OCI-LY7 (cell line): Measurements from ENCODE around the gene JAKMIP3. TPM values are rescaled to one million over a fixed set of nuclear protein-coding genes. Genes with fewer than 3 reads are reported as not detected.
"Not testable (repeated sequence)": the region's sequence is repeated elsewhere in the genome, so short reads cannot be mapped to it uniquely, and the experiment has no call there.

Source experiments
- BruUV-seq: library from RNA; stranded (reverse); fragments of 400-500 nt; replicated peaks from 2 replicates; lab custom pipeline; 2021; lab: Mats Ljungman, UMichigan
- CTCF ChIA-PET: fragments of 300-600 bp; sonication (Branson Sonifier 250); formaldehyde crosslinking; loops from one replicate; lab custom pipeline; 2022; ENCODE audit warnings: antibody characterized with exemption; ENCODE audit not compliant: unreplicated experiment; lab: Charles Lee
- POLR2A ChIA-PET: fragments of 300-600 bp; sonication (Branson Sonifier 250); formaldehyde crosslinking; loops from one replicate; lab custom pipeline; 2022; ENCODE audit warnings: antibody characterized with exemption; lab: Charles Lee
- DNase-seq: peaks from one replicate; pipeline ENCODE4 v3.0.0-alpha.2; 2015; ENCODE audit warnings: low spot score
- H2AFZ ChIP-seq: fragments of 200-600 bp; sonication (generic), shearing (Covaris generic); 2 replicates; pipeline ENCODE4 v1.6.1; 2014; ENCODE audit warnings: mild to moderate bottlenecking, antibody characterized with exemption, low read length, moderate library complexity
- H3K27ac ChIP-seq: fragments of 200-600 bp; sonication (generic); 2 replicates; pipeline ENCODE4 v1.5.1; 2014; ENCODE audit warnings: mixed run types, low read depth, mild to moderate bottlenecking, moderate library complexity, low read length, inconsistent platforms; ENCODE audit not compliant: poor library complexity, severe bottlenecking
- H3K36me3 ChIP-seq: fragments of 200-600 bp; sonication (generic); 2 replicates; pipeline ENCODE4 v1.6.1; 2014; ENCODE audit warnings: mild to moderate bottlenecking, antibody characterized with exemption, low read length, moderate library complexity, mixed read lengths; ENCODE audit not compliant: insufficient read depth
- H3K4me1 ChIP-seq: fragments of 200-600 bp; sonication (generic); 2 replicates; pipeline ENCODE4 v1.5.1; 2014; ENCODE audit warnings: mild to moderate bottlenecking, low read length; ENCODE audit not compliant: insufficient read depth, poor library complexity, severe bottlenecking
- H3K4me2 ChIP-seq: fragments of 200-600 bp; sonication (generic); 2 replicates; pipeline ENCODE4 v1.6.1; 2014; ENCODE audit warnings: mild to moderate bottlenecking, low read length
- H3K4me3 ChIP-seq: fragments of 200-600 bp; sonication (generic); 2 replicates; pipeline ENCODE4 v1.5.1; 2014; ENCODE audit warnings: mild to moderate bottlenecking, low read depth, low read length; ENCODE audit not compliant: poor library complexity, severe bottlenecking
- H3K79me2 ChIP-seq: fragments of 200-600 bp; sonication (generic); 2 replicates; pipeline ENCODE4 v1.6.1; 2016; ENCODE audit warnings: low read depth, mild to moderate bottlenecking, low read length, moderate library complexity, mixed read lengths; ENCODE audit not compliant: insufficient read depth
- H3K9me2 ChIP-seq: fragments of 200-600 bp; sonication (generic); 2 replicates; pipeline ENCODE4 v1.6.1; 2016; ENCODE audit warnings: mild to moderate bottlenecking, low read length, mixed read lengths; ENCODE audit not compliant: insufficient read depth
- H3K9me3 ChIP-seq: fragments of 200-600 bp; sonication (generic); 2 replicates; pipeline ENCODE4 v1.6.1; 2014; ENCODE audit warnings: mild to moderate bottlenecking, mixed run types, low read length, mixed read lengths
- H4K20me1 ChIP-seq: fragments of 200-600 bp; sonication (generic); 2 replicates; pipeline ENCODE4 v1.6.1; 2014; ENCODE audit warnings: mild to moderate bottlenecking, antibody characterized with exemption, low read length, moderate library complexity, mixed read lengths; ENCODE audit not compliant: insufficient read depth
- EZH2phosphoT487 ChIP-seq: fragments of 200-600 bp; sonication (generic); IDR thresholded peaks from 2 replicates; pipeline ENCODE4 v1.6.1; 2018; ENCODE audit warnings: low read depth, borderline replicate concordance, mild to moderate bottlenecking, mixed run types, antibody characterized with exemption, low read length, moderate library complexity, mixed read lengths
- intact Hi-C: fragments of 100-400 bp; cut with micrococcal nuclease; formaldehyde crosslinking; loops from one replicate; pipeline ENCODE4 v1.10.0; 2022; ENCODE audit not compliant: unreplicated experiment
- total RNA-seq, 2 experiments: library from RNA; depleted of rRNA in 1 of 2; stranded (reverse); fragments of >200 nt in 1 of 2; shearing (Covaris generic) in 1 of 2; gene quantifications; 2 replicates each; pipeline ENCODE4 v1.2.3, GENCODE V29; 2014 to 2022
- TF ChIP-seq, protein P1 (sequence below): fragments of 200-600 bp; sonication (generic); conservative IDR thresholded peaks from 2 replicates; pipeline ENCODE4 v1.5.1; 2014; ENCODE audit warnings: mild to moderate bottlenecking, antibody characterized with exemption, low read length, moderate library complexity, mixed read lengths

The JAKMIP3 gene
- total RNA-seq, 2 experiments from 2014 or later: 0.54 to 0.89 TPM

DNA sequence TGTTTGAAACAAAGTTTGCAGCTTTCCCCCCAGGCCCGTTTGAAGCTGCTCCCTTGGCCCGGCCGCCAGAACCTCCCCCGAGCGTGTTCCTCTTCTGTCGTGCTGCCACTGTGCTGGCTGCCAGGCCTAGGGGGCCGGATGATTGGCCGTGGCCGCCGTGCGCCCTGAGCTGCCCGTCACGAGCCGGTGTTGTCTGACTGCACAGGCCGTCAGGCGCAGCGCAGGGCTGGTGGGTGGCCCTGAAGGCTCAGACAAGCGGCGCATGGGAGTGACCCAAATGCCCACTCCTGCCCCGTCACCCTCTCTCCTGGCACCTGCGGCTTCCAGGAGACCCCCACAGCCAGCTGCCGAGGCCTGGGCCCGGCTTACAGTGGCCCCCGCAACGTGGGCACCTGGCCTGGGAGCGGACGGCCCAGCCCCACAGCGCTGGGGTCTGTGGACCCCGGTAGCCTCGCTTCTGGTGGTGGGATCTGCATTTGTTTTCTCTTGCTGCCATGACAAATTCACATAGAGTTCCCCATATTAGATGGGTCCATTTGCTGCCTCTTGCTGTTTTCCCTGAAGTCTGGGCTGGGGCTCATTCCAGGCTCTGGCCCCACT lies 13.1 kb downstream of the JAKMIP3 start:
- no TSS peak for BruUV-seq
- TF ChIP-seq, protein P1, sequence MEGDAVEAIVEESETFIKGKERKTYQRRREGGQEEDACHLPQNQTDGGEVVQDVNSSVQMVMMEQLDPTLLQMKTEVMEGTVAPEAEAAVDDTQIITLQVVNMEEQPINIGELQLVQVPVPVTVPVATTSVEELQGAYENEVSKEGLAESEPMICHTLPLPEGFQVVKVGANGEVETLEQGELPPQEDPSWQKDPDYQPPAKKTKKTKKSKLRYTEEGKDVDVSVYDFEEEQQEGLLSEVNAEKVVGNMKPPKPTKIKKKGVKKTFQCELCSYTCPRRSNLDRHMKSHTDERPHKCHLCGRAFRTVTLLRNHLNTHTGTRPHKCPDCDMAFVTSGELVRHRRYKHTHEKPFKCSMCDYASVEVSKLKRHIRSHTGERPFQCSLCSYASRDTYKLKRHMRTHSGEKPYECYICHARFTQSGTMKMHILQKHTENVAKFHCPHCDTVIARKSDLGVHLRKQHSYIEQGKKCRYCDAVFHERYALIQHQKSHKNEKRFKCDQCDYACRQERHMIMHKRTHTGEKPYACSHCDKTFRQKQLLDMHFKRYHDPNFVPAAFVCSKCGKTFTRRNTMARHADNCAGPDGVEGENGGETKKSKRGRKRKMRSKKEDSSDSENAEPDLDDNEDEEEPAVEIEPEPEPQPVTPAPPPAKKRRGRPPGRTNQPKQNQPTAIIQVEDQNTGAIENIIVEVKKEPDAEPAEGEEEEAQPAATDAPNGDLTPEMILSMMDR: no peak
- no peak for TF ChIP-seq EZH2phosphoT487
- intact Hi-C loops: no loop called here
- POLR2A ChIA-PET: interaction anchor here (0.6 kb wide), 1 partner anchor 59 kb away, joined by 3 read pairs; no protein-coding TSS in a partner anchor
- Histone ChIP-seq H3K4me1 (no peaks in the 10 kb centered on the region), H2AFZ (no peak overlapping the region), H3K4me3 (no peak overlapping the region), H3K9me2 (no peaks in the 10 kb centered on the region), H3K36me3 (no peaks in the 10 kb centered on the region), H3K27ac (no peak overlapping the region), H3K79me2 (no peaks in the 10 kb centered on the region), H4K20me1 (no peaks in the 10 kb centered on the region), H3K4me2 (no peak overlapping the region), H3K9me3 (no peaks in the 10 kb centered on the region)
- DNase-seq: no peak
- CTCF ChIA-PET: no interaction called here

DNA sequence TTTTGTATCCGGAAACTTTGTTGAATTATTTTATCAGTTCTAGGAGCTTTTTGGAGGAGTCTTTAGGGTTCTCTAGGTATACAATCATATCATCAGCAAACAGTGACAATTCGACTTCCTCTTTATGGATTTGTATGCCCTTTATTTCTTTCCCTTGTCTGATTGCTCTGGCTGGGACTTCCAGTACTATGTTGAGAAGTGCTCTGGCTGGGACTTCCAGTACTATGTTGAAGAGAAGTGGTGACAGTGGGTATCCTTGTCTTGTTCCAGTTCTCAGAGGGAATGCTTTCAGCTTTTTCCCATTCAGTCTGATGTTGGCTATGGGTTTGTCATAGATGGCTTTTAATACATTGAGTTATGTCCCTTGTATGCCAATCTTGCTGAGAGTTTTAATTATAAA lies 18.6 kb downstream of the JAKMIP3 start:
- DNase-seq, CTCF ChIA-PET, H3K27ac ChIP-seq, POLR2A ChIA-PET, H3K79me2 ChIP-seq, H3K4me3 ChIP-seq, H4K20me1 ChIP-seq, BruUV-seq, H3K4me1 ChIP-seq, intact Hi-C loops, H3K9me3 ChIP-seq, H3K36me3 ChIP-seq, H3K9me2 ChIP-seq, H3K4me2 ChIP-seq, H2AFZ ChIP-seq: not testable (repeated sequence)

DNA sequence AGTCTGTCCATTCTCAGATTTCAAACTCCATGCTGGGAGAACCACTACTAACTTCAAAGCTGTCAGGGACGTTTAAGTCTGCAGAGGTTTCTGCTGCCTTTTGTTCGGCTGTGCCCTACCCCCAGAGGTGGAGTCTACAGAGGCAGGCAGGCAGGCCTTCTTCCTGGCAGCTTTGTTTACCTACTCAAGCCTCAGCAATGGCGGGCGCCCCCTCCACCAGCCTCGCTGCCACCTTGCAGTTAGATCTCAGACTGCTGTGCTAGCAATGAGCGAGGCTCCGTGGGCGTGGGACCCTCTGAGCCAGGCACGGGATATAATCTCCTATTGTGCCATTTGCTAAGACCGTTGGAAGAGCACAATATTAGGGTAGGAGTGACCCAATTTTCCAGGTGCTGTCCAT lies 27.5 kb downstream of the JAKMIP3 start:
- H3K36me3 ChIP-seq, DNase-seq, H3K4me3 ChIP-seq, H3K27ac ChIP-seq, H3K9me3 ChIP-seq, H2AFZ ChIP-seq, H3K4me2 ChIP-seq, BruUV-seq, intact Hi-C loops, H4K20me1 ChIP-seq, CTCF ChIA-PET, H3K9me2 ChIP-seq, H3K79me2 ChIP-seq, H3K4me1 ChIP-seq: not testable (repeated sequence)
- POLR2A ChIA-PET: interaction anchor here (0.7 kb wide), 2 partner anchors 97 to 1408 kb away, joined by 3 read pairs; no protein-coding TSS in a partner anchor
